Kidney epithelial cell (primary cell): ENCODE results near the gene CARD11. TPM values are rescaled to one million over a fixed set of nuclear protein-coding genes. Genes with fewer than 3 reads are reported as not detected.

Source experiments
- DNase-seq: peaks from one replicate; pipeline ENCODE4 v3.0.0-alpha.2; 2010; ENCODE audit warnings: low read depth
- H3K27me3 ChIP-seq: 2 replicates; pipeline ENCODE4 v1.6.0; 2011; ENCODE audit warnings: low read length; ENCODE audit not compliant: control insufficient read depth, insufficient read depth
- H3K36me3 ChIP-seq: 2 replicates; pipeline ENCODE4 v1.5.1; 2011; ENCODE audit warnings: low read length; ENCODE audit not compliant: control insufficient read depth, insufficient read depth
- H3K4me3 ChIP-seq: 2 replicates; pipeline ENCODE4 v1.5.1; 2011; ENCODE audit warnings: low read depth, mild to moderate bottlenecking, control low read depth, low read length
- CTCF ChIP-seq: IDR thresholded peaks from 2 replicates; pipeline ENCODE4 v1.5.1; 2011; ENCODE audit warnings: mild to moderate bottlenecking, moderate library complexity, low read length, control low read depth, inconsistent platforms; ENCODE audit not compliant: insufficient read depth, poor library complexity, severe bottlenecking
- total RNA-seq: library from RNA; depleted of rRNA; stranded (reverse); fragments of >200 nt; gene quantifications from 2 replicates; pipeline ENCODE4 v1.2.3, GENCODE V29; 2015

The CARD11 gene
- total RNA-seq, 1 donor from 2014 or later, result 31.0 TPM

GRCh38 chr7:2965745-2966270 lies 77.9 kb downstream of the CARD11 start:
- TF ChIP-seq CTCF, result no peak
- H3K27me3 ChIP-seq, result no peaks in the 10 kb centered on the region
- H3K36me3 ChIP-seq, result no peaks in the 10 kb centered on the region
- DNase-seq, result no peak
- H3K4me3 ChIP-seq, result no peak overlapping the region

GRCh38 chr7:2965301-2965700 lies 78.4 kb downstream of the CARD11 start:
- no peak for DNase-seq
- Histone ChIP-seq H3K27me3 (no peaks in the 10 kb centered on the region), H3K4me3 (no peak overlapping the region), H3K36me3 (no peaks in the 10 kb centered on the region)
- TF ChIP-seq CTCF, result no peak

- Histone ChIP-seq H3K4me3 (no peak overlapping the region), H3K36me3 (no peaks in the 10 kb centered on the region), H3K27me3 (no peaks in the 10 kb centered on the region)
- DNase-seq, result no peak
- TF ChIP-seq CTCF, result no peak
Observed at GRCh38 chr7:2964208-2964607, 79.5 kb downstream of the CARD11 start.

GRCh38 chr7:2962865-2963264 lies 80.8 kb downstream of the CARD11 start:
- no peak for DNase-seq
- TF ChIP-seq CTCF, result no peak

GRCh38 chr7:2959828-2960599 lies 83.7 kb downstream of the CARD11 start:
- Histone ChIP-seq H3K4me3 (no peak overlapping the region), H3K36me3 (no peaks in the 10 kb centered on the region), H3K27me3 (no peaks in the 10 kb centered on the region)
- TF ChIP-seq CTCF, result no peak
- DNase-seq, result no peak

More at GRCh38 chr7:2962865-2963264, 80.8 kb downstream of the CARD11 start:
- Histone ChIP-seq H3K27me3 (no peaks in the 10 kb centered on the region), H3K4me3 (no peak overlapping the region), H3K36me3 (no peaks in the 10 kb centered on the region)
